GM12878 (cell line): Measurements from ENCODE around the gene TRIM8. TPM values are rescaled to one million over a fixed set of nuclear protein-coding genes. Genes with fewer than 3 reads are reported as not detected.

Source experiments
- ATAC-seq: fragments of 200-7000 bp; cut with Tn5 transposase; 3 replicates; pipeline ENCODE4 v1.9.1; 2020; ENCODE audit warnings: mild to moderate bottlenecking, moderate library complexity
- BruUV-seq: library from RNA; stranded (reverse); fragments of 400-500 nt; replicated peaks from 2 replicates; lab custom pipeline; 2021; lab: Mats Ljungman, UMichigan
- CTCF ChIA-PET: fragments of 300-600 bp; sonication (Branson Sonifier 250); formaldehyde crosslinking; extraction: SDS; loops from one replicate; lab custom pipeline; 2021; ENCODE audit warnings: inconsistent platforms; lab: Yijun Ruan, JAX
- POLR2A ChIA-PET: fragments of 350-600 bp; formaldehyde crosslinking; extraction: SDS; loops from one replicate; lab custom pipeline; 2021; ENCODE audit warnings: inconsistent platforms; lab: Charles Lee
- RAD21 ChIA-PET: fragments of 300-600 bp; sonication (Branson Sonifier 250); formaldehyde crosslinking; loops from one replicate; lab custom pipeline; 2023; ENCODE audit warnings: antibody characterized with exemption; ENCODE audit not compliant: unreplicated experiment; lab: Charles Lee
- SMC1A ChIA-PET: fragments of 300-600 bp; sonication (Branson Sonifier 250); formaldehyde crosslinking; loops from one replicate; lab custom pipeline; 2023; ENCODE audit not compliant: unreplicated experiment, uncharacterized antibody; lab: Charles Lee
- DNase-seq: peaks from one replicate; pipeline ENCODE4 v3.0.0-alpha.2; 2011; ENCODE audit warnings: low read depth, low spot score
- FAIRE-seq: peaks from 3 replicates; lab custom pipeline; 2011; peaks lifted over from hg19 to GRCh38; lab: Jason Lieb, UNC
- H2AFZ ChIP-seq: 2 replicates; pipeline ENCODE4 v1.6.0; 2011; ENCODE audit warnings: low read depth, low read length, control low read depth; ENCODE audit not compliant: control insufficient read depth
- H3K27ac ChIP-seq: 2 replicates; pipeline ENCODE4 v1.5.1; 2011; ENCODE audit warnings: control low read depth; ENCODE audit not compliant: control insufficient read depth, insufficient read depth
- H3K27me3 ChIP-seq, 2 experiments: replicated peaks in 1 of 2; 2 replicates each; pipeline versions ENCODE4 v1.6.0 to v1.6.1; 2011; ENCODE audit warnings: low read length in 1 of 2; ENCODE audit not compliant: control insufficient read depth in 2 of 2, insufficient read depth in 2 of 2
- H3K36me3 ChIP-seq, 2 experiments: 2 replicates each; pipeline ENCODE4 v1.5.1; 2011; ENCODE audit warnings: low read length in 1 of 2; ENCODE audit not compliant: control insufficient read depth in 2 of 2, insufficient read depth in 2 of 2
- H3K4me1 ChIP-seq: 2 replicates; pipeline ENCODE4 v1.6.1; 2011; ENCODE audit warnings: mild to moderate bottlenecking, low read length, moderate library complexity, mixed read lengths; ENCODE audit not compliant: control insufficient read depth, insufficient read depth
- H3K4me2 ChIP-seq: 2 replicates; pipeline ENCODE4 v1.6.0; 2011; ENCODE audit warnings: control low read depth; ENCODE audit not compliant: control insufficient read depth, insufficient read depth
- H3K4me3 ChIP-seq: fragments of 200-600 bp; sonication (generic); 2 replicates; pipeline ENCODE4 v1.5.1; 2016
- H3K79me2 ChIP-seq: 2 replicates; pipeline ENCODE4 v1.6.0; 2011; ENCODE audit warnings: low read length; ENCODE audit not compliant: control insufficient read depth, insufficient read depth
- H3K9ac ChIP-seq: 2 replicates; pipeline ENCODE4 v1.8.0; 2011; ENCODE audit warnings: low read length, control low read depth, mixed read lengths; ENCODE audit not compliant: control insufficient read depth, insufficient read depth
- H3K9me3 ChIP-seq: replicated peaks from 3 replicates; pipeline ENCODE4 v1.5.1; 2011; ENCODE audit warnings: mild to moderate bottlenecking, low read length; ENCODE audit not compliant: control insufficient read depth, insufficient read depth
- H4K20me1 ChIP-seq: 2 replicates; pipeline ENCODE4 v1.6.0; 2011; ENCODE audit not compliant: control insufficient read depth, insufficient read depth
- ASH2L ChIP-seq: fragments of 300-600, 200-600 bp; sonication (generic); IDR thresholded peaks from 2 replicates; pipeline ENCODE4 v1.6.1; 2017; ENCODE audit warnings: low read depth, mild to moderate bottlenecking, borderline replicate concordance
- ESRRA ChIP-seq: IDR thresholded peaks from 2 replicates; pipeline ENCODE4 v1.6.1; 2012; ENCODE audit warnings: mild to moderate bottlenecking, low read length, improper control_type of control experiment
- HDAC2 ChIP-seq: fragments of 200-600 bp; sonication (generic); IDR thresholded peaks from 2 replicates; pipeline ENCODE4 v1.6.1; 2017
- IKZF2 ChIP-seq, 2 experiments: fragments of 450-650 bp; IDR thresholded peaks; 2 replicates each; pipeline ENCODE4 v1.6.1; 2017; ENCODE audit warnings: mild to moderate bottlenecking in 2 of 2, moderate library complexity in 2 of 2
- MEF2B ChIP-seq: fragments of 450-650 bp; IDR thresholded peaks from 2 replicates; pipeline ENCODE4 v1.6.1; 2018; ENCODE audit warnings: mild to moderate bottlenecking, moderate library complexity; ENCODE audit not compliant: partially characterized antibody, poor library complexity, severe bottlenecking
- NBN ChIP-seq: fragments of 450-650 bp; IDR thresholded peaks from 2 replicates; pipeline ENCODE4 v1.6.1; 2016
- NFIC ChIP-seq: IDR thresholded peaks from 2 replicates; pipeline ENCODE4 v1.6.1; 2012; ENCODE audit warnings: low read depth, mild to moderate bottlenecking, inconsistent platforms, low read length, moderate library complexity
- NFXL1 ChIP-seq: fragments of 450-650 bp; IDR thresholded peaks from 2 replicates; pipeline ENCODE4 v1.6.1; 2017; ENCODE audit warnings: antibody characterized with exemption, mild to moderate bottlenecking, borderline replicate concordance
- SIN3A ChIP-seq: IDR thresholded peaks from 2 replicates; pipeline ENCODE4 v1.6.1; 2012; ENCODE audit warnings: low read depth, low read length, improper control_type of control experiment
- SMARCA5 ChIP-seq: fragments of 450-650 bp; IDR thresholded peaks from 2 replicates; pipeline ENCODE4 v1.6.1; 2017; ENCODE audit warnings: mild to moderate bottlenecking
- TAF1 ChIP-seq: IDR thresholded peaks from 2 replicates; pipeline ENCODE4 v1.6.1; 2011; ENCODE audit warnings: mild to moderate bottlenecking, low read depth, low read length, borderline replicate concordance
- ZBED1 ChIP-seq: IDR thresholded peaks from 2 replicates; pipeline ENCODE4 v1.6.1; 2016; ENCODE audit warnings: borderline replicate concordance
- ZNF274 ChIP-seq: IDR thresholded peaks from one replicate; pipeline ENCODE4 v1.8.0; 2011; ENCODE audit not compliant: insufficient read length, insufficient read depth
- WGBS: methylation state at CpG from one replicate; pipeline ENCODE4 v1.1.6; 2016; ENCODE audit warnings: low lambda C conversion rate; ENCODE audit not compliant: insufficient replicate concordance, insufficient coverage; ENCODE audit errors: missing lambda C conversion rate; 5-methylcytosine and 5-hydroxymethylcytosine counted together
- in situ Hi-C: fragments of 300-500 bp; cut with MboI; formaldehyde crosslinking; loops from 9 replicates; pipeline ENCODE4 v1.14.3; 2018; ENCODE audit warnings: mixed read lengths
- intact Hi-C: fragments of 100-400 bp; cut with micrococcal nuclease; formaldehyde crosslinking; loops from one replicate; pipeline ENCODE4 v1.14.2; 2022; ENCODE audit not compliant: unreplicated experiment
- polyA plus RNA-seq, 11 experiments: library from polyadenylated mRNA; depleted of rRNA in 4 of 11; unstranded in 6 of 11; stranded (reverse) in 5 of 11; fragments of >200 nt; fragmentation: Nextera tagmentation in 4 of 11; fragmentation: Illumina TruSeq in 1 of 11; extraction: Ambion mirVana in 4 of 11; extraction: Trizol in 1 of 11; gene quantifications; 1 replicate in 1 of 11; 2 replicates in 10 of 11; pipeline versions ENCODE4 v1.2.1 to v1.2.3, GENCODE V29; 2011 to 2016; ENCODE audit warnings: inconsistent platforms in 2 of 11, missing spikeins in 2 of 11, low read depth in 1 of 11
- total RNA-seq, 4 experiments: library from RNA; depleted of rRNA in 3 of 4; stranded (reverse); fragments of >200 nt in 3 of 4; fragmentation: Illumina TruSeq in 1 of 4; extraction: Trizol in 1 of 4; gene quantifications; 2 replicates each; pipeline versions ENCODE4 v1.2.1 to v1.2.3, GENCODE V29; 2013 to 2021
- TF ChIP-seq, protein P1 (sequence below): IDR thresholded peaks from 2 replicates; pipeline ENCODE4 v1.6.1; 2012; ENCODE audit warnings: mild to moderate bottlenecking, low read depth, low read length

TRIM8 gene
- total and polyA plus RNA-seq, 10 of the 15 experiments (the other 5 are each of a cell fraction or from before 2014, with no cell fraction given): 7.9 to 53.2 (median 24.6) TPM

DNA sequence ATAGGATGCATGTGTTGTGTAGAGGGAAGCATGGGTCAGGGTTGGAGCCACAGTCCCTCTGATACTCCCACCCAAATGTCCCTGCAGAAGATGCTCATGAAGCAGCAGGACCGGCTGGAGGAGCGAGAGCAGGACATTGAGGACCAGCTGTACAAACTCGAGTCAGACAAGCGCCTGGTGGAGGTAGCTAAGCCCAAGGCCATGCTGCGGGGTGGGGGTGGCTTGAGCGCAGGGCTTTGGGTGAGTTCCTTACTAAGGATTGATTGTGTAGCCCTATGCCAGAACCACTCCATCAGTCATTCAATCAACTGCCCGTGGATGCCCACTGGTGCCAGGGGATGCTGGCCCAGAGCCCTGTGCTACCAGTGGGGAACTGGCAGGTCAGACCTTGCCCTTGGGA is 10.3 kb downstream of the TRIM8 start:
- H3K27ac ChIP-seq: no peak overlapping the region
- no peak overlapping the region for H2AFZ ChIP-seq
- peaks cover 29 to 37% of the 10 kb centered on the region in 2 experiments for H3K36me3 ChIP-seq
- peaks cover 42% of the 10 kb centered on the region for H3K79me2 ChIP-seq
- CTCF ChIA-PET: interaction anchor here (6.4 to 13.5 kb wide), 2 partner anchors 15 to 22 kb away, joined by 27 to 128 read pairs; no protein-coding TSS in a partner anchor
- intact Hi-C loops: no loop called here
- ATAC-seq (no peak), FAIRE-seq (no peak), DNase-seq (no peak)
- no peak overlapping the region for H3K4me2 ChIP-seq
- POLR2A ChIA-PET: interaction anchor here (1.6 to 14.1 kb wide), 3 partner anchors 8 to 58 kb away, joined by 5 to 151 read pairs (median 73); partner anchors contain the start of genes ARL3 and SFXN2
- H4K20me1 ChIP-seq: no peaks in the 10 kb centered on the region
- no peak overlapping the region for H3K9ac ChIP-seq
- TF ChIP-seq HDAC2 (no peak), SMARCA5 (no peak), NFXL1 (no peak), ZBED1 (no peak), ASH2L (no peak), NFIC (no peak), IKZF2 (IDR thresholded peaks at IDR 0.05) (no peak), MEF2B (no peak), TAF1 (no peak), ZNF274 (no peak), SIN3A (no peak), ESRRA (no peak), NBN (no peak)
- TF ChIP-seq, protein P1, sequence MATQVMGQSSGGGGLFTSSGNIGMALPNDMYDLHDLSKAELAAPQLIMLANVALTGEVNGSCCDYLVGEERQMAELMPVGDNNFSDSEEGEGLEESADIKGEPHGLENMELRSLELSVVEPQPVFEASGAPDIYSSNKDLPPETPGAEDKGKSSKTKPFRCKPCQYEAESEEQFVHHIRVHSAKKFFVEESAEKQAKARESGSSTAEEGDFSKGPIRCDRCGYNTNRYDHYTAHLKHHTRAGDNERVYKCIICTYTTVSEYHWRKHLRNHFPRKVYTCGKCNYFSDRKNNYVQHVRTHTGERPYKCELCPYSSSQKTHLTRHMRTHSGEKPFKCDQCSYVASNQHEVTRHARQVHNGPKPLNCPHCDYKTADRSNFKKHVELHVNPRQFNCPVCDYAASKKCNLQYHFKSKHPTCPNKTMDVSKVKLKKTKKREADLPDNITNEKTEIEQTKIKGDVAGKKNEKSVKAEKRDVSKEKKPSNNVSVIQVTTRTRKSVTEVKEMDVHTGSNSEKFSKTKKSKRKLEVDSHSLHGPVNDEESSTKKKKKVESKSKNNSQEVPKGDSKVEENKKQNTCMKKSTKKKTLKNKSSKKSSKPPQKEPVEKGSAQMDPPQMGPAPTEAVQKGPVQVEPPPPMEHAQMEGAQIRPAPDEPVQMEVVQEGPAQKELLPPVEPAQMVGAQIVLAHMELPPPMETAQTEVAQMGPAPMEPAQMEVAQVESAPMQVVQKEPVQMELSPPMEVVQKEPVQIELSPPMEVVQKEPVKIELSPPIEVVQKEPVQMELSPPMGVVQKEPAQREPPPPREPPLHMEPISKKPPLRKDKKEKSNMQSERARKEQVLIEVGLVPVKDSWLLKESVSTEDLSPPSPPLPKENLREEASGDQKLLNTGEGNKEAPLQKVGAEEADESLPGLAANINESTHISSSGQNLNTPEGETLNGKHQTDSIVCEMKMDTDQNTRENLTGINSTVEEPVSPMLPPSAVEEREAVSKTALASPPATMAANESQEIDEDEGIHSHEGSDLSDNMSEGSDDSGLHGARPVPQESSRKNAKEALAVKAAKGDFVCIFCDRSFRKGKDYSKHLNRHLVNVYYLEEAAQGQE: no peak
- SMC1A ChIA-PET: interaction anchor here (1.7 to 6.2 kb wide), 4 partner anchors 10 to 58 kb away, joined by 5 to 55 read pairs (median 12); partner anchors contain the start of genes ARL3, SFXN2 and TRIM8
- no peaks in the 10 kb centered on the region for H3K9me3 ChIP-seq
- peaks cover 37% of the 10 kb centered on the region for H3K4me1 ChIP-seq
- RAD21 ChIA-PET: interaction anchor here (0.6 to 7.1 kb wide), 5 partner anchors 10 to 58 kb away, joined by 3 to 81 read pairs (median 7); partner anchors contain the start of genes ARL3, SFXN2 and TRIM8
- no TSS peak for BruUV-seq
- no peaks in the 10 kb centered on the region for H3K27me3 ChIP-seq
- in situ Hi-C loops: no loop called here
- H3K4me3 ChIP-seq: no peak overlapping the region
- 98% methylated on average over 7 of the region's 7 CpGs for WGBS
